Mammary epithelial cell (primary cell): ENCODE results near the gene IDH3B.

ENCODE experiments used
- EZH2 ChIP-seq: IDR thresholded peaks from 2 replicates; pipeline ENCODE4 v1.6.1; 2012; ENCODE audit warnings: low read length, inconsistent platforms, borderline replicate concordance
- TF ChIP-seq, protein P1 (sequence below), 2 donors: IDR thresholded peaks in 1 of 2; conservative IDR thresholded peaks in 1 of 2; 2 replicates each; pipeline ENCODE4 v1.5.1; 2011 to 2012; ENCODE audit warnings: inconsistent platforms in 2 of 2, low read length in 2 of 2, mild to moderate bottlenecking in 2 of 2, control low read depth in 1 of 2, low read depth in 1 of 2; ENCODE audit not compliant: insufficient read depth in 1 of 2; ENCODE audit errors: extremely low read depth in 1 of 2

GRCh38 chr20:2640899-2641298 is 23.1 kb downstream of the IDH3B start:
- TF ChIP-seq, protein P1, sequence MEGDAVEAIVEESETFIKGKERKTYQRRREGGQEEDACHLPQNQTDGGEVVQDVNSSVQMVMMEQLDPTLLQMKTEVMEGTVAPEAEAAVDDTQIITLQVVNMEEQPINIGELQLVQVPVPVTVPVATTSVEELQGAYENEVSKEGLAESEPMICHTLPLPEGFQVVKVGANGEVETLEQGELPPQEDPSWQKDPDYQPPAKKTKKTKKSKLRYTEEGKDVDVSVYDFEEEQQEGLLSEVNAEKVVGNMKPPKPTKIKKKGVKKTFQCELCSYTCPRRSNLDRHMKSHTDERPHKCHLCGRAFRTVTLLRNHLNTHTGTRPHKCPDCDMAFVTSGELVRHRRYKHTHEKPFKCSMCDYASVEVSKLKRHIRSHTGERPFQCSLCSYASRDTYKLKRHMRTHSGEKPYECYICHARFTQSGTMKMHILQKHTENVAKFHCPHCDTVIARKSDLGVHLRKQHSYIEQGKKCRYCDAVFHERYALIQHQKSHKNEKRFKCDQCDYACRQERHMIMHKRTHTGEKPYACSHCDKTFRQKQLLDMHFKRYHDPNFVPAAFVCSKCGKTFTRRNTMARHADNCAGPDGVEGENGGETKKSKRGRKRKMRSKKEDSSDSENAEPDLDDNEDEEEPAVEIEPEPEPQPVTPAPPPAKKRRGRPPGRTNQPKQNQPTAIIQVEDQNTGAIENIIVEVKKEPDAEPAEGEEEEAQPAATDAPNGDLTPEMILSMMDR (conservative IDR thresholded peaks at IDR 0.05 in 1 of 2, IDR thresholded peaks at IDR 0.05 in 1 of 2; ENCODE audit: extremely low read depth in 1 of 2, insufficient read depth in 1 of 2, low read depth in 1 of 2, low read length in 2 of 2): no peak
- no peak for TF ChIP-seq EZH2
